GM12878 (cell line): ENCODE data around the gene C1QL4. TPM values are rescaled to one million over a fixed set of nuclear protein-coding genes. Genes with fewer than 3 reads are reported as not detected.

Source experiments
- ATAC-seq: fragments of 200-7000 bp; cut with Tn5 transposase; 3 replicates; pipeline ENCODE4 v1.9.1; 2020; ENCODE audit warnings: mild to moderate bottlenecking, moderate library complexity
- BruUV-seq: library from RNA; stranded (reverse); fragments of 400-500 nt; replicated peaks from 2 replicates; lab custom pipeline; 2021; lab: Mats Ljungman, UMichigan
- CTCF ChIA-PET: fragments of 300-600 bp; sonication (Branson Sonifier 250); formaldehyde crosslinking; extraction: SDS; loops from one replicate; lab custom pipeline; 2021; ENCODE audit warnings: inconsistent platforms; lab: Yijun Ruan, JAX
- POLR2A ChIA-PET: fragments of 350-600 bp; formaldehyde crosslinking; extraction: SDS; loops from one replicate; lab custom pipeline; 2021; ENCODE audit warnings: inconsistent platforms; lab: Charles Lee
- RAD21 ChIA-PET: fragments of 300-600 bp; sonication (Branson Sonifier 250); formaldehyde crosslinking; loops from one replicate; lab custom pipeline; 2023; ENCODE audit warnings: antibody characterized with exemption; ENCODE audit not compliant: unreplicated experiment; lab: Charles Lee
- SMC1A ChIA-PET: fragments of 300-600 bp; sonication (Branson Sonifier 250); formaldehyde crosslinking; loops from one replicate; lab custom pipeline; 2023; ENCODE audit not compliant: unreplicated experiment, uncharacterized antibody; lab: Charles Lee
- DNase-seq: peaks from one replicate; pipeline ENCODE4 v3.0.0-alpha.2; 2011; ENCODE audit warnings: low read depth, low spot score
- FAIRE-seq: peaks from 3 replicates; lab custom pipeline; 2011; peaks lifted over from hg19 to GRCh38; lab: Jason Lieb, UNC
- H2AFZ ChIP-seq: 2 replicates; pipeline ENCODE4 v1.6.0; 2011; ENCODE audit warnings: low read depth, low read length, control low read depth; ENCODE audit not compliant: control insufficient read depth
- H3K27ac ChIP-seq: 2 replicates; pipeline ENCODE4 v1.5.1; 2011; ENCODE audit warnings: control low read depth; ENCODE audit not compliant: control insufficient read depth, insufficient read depth
- H3K27me3 ChIP-seq, 2 experiments: replicated peaks in 1 of 2; 2 replicates each; pipeline versions ENCODE4 v1.6.0 to v1.6.1; 2011; ENCODE audit warnings: low read length in 1 of 2; ENCODE audit not compliant: control insufficient read depth in 2 of 2, insufficient read depth in 2 of 2
- H3K36me3 ChIP-seq, 2 experiments: 2 replicates each; pipeline ENCODE4 v1.5.1; 2011; ENCODE audit warnings: low read length in 1 of 2; ENCODE audit not compliant: control insufficient read depth in 2 of 2, insufficient read depth in 2 of 2
- H3K4me1 ChIP-seq: 2 replicates; pipeline ENCODE4 v1.6.1; 2011; ENCODE audit warnings: mild to moderate bottlenecking, low read length, moderate library complexity, mixed read lengths; ENCODE audit not compliant: control insufficient read depth, insufficient read depth
- H3K4me2 ChIP-seq: 2 replicates; pipeline ENCODE4 v1.6.0; 2011; ENCODE audit warnings: control low read depth; ENCODE audit not compliant: control insufficient read depth, insufficient read depth
- H3K4me3 ChIP-seq: fragments of 200-600 bp; sonication (generic); 2 replicates; pipeline ENCODE4 v1.5.1; 2016
- H3K79me2 ChIP-seq: 2 replicates; pipeline ENCODE4 v1.6.0; 2011; ENCODE audit warnings: low read length; ENCODE audit not compliant: control insufficient read depth, insufficient read depth
- H3K9ac ChIP-seq: 2 replicates; pipeline ENCODE4 v1.8.0; 2011; ENCODE audit warnings: low read length, control low read depth, mixed read lengths; ENCODE audit not compliant: control insufficient read depth, insufficient read depth
- H3K9me3 ChIP-seq: replicated peaks from 3 replicates; pipeline ENCODE4 v1.5.1; 2011; ENCODE audit warnings: mild to moderate bottlenecking, low read length; ENCODE audit not compliant: control insufficient read depth, insufficient read depth
- H4K20me1 ChIP-seq: 2 replicates; pipeline ENCODE4 v1.6.0; 2011; ENCODE audit not compliant: control insufficient read depth, insufficient read depth
- CBX3 ChIP-seq: fragments of 200-600 bp; sonication (generic); IDR thresholded peaks from 2 replicates; pipeline ENCODE4 v1.6.1; 2016; ENCODE audit warnings: low read depth, borderline replicate concordance
- CHD2 ChIP-seq: IDR thresholded peaks from 2 replicates; pipeline ENCODE4 v1.6.1; 2011; ENCODE audit warnings: low read depth, low read length, improper control_type of control experiment, borderline replicate concordance
- IKZF2 ChIP-seq, 2 experiments: fragments of 450-650 bp; IDR thresholded peaks; 2 replicates each; pipeline ENCODE4 v1.6.1; 2017; ENCODE audit warnings: mild to moderate bottlenecking in 2 of 2, moderate library complexity in 2 of 2
- LARP7 ChIP-seq: fragments of 450-650 bp; IDR thresholded peaks from 2 replicates; pipeline ENCODE4 v1.6.1; 2017; ENCODE audit warnings: mild to moderate bottlenecking
- MYB ChIP-seq: fragments of 150-350 bp; IDR thresholded peaks from 2 replicates; pipeline ENCODE4 v1.6.1; 2014; ENCODE audit warnings: mild to moderate bottlenecking, low read depth, low read length, borderline replicate concordance
- NBN ChIP-seq: fragments of 450-650 bp; IDR thresholded peaks from 2 replicates; pipeline ENCODE4 v1.6.1; 2016
- RAD21 ChIP-seq: IDR thresholded peaks from 2 replicates; pipeline ENCODE4 v1.6.1; 2011; ENCODE audit warnings: mild to moderate bottlenecking, low read depth, low read length, moderate library complexity; ENCODE audit not compliant: insufficient read depth
- ZNF384 ChIP-seq: IDR thresholded peaks from 2 replicates; pipeline ENCODE4 v1.6.1; 2012; ENCODE audit warnings: low read depth, mild to moderate bottlenecking, low read length, improper control_type of control experiment, borderline replicate concordance
- WGBS: methylation state at CpG from one replicate; pipeline ENCODE4 v1.1.6; 2016; ENCODE audit warnings: low lambda C conversion rate; ENCODE audit not compliant: insufficient replicate concordance, insufficient coverage; ENCODE audit errors: missing lambda C conversion rate; 5-methylcytosine and 5-hydroxymethylcytosine counted together
- in situ Hi-C: fragments of 300-500 bp; cut with MboI; formaldehyde crosslinking; loops from 9 replicates; pipeline ENCODE4 v1.14.3; 2018; ENCODE audit warnings: mixed read lengths
- intact Hi-C: fragments of 100-400 bp; cut with micrococcal nuclease; formaldehyde crosslinking; loops from one replicate; pipeline ENCODE4 v1.14.2; 2022; ENCODE audit not compliant: unreplicated experiment
- polyA plus RNA-seq, 11 experiments: library from polyadenylated mRNA; depleted of rRNA in 4 of 11; unstranded in 6 of 11; stranded (reverse) in 5 of 11; fragments of >200 nt; fragmentation: Nextera tagmentation in 4 of 11; fragmentation: Illumina TruSeq in 1 of 11; extraction: Ambion mirVana in 4 of 11; extraction: Trizol in 1 of 11; gene quantifications; 1 replicate in 1 of 11; 2 replicates in 10 of 11; pipeline versions ENCODE4 v1.2.1 to v1.2.3, GENCODE V29; 2011 to 2016; ENCODE audit warnings: inconsistent platforms in 2 of 11, missing spikeins in 2 of 11, low read depth in 1 of 11
- total RNA-seq, 4 experiments: library from RNA; depleted of rRNA in 3 of 4; stranded (reverse); fragments of >200 nt in 3 of 4; fragmentation: Illumina TruSeq in 1 of 4; extraction: Trizol in 1 of 4; gene quantifications; 2 replicates each; pipeline versions ENCODE4 v1.2.1 to v1.2.3, GENCODE V29; 2013 to 2021
- TF ChIP-seq, protein P1 (sequence below): IDR thresholded peaks from 2 replicates; pipeline ENCODE4 v1.6.1; 2011; ENCODE audit warnings: borderline replicate concordance, low read depth, mild to moderate bottlenecking, moderate library complexity, low read length; ENCODE audit not compliant: insufficient read depth, poor library complexity, severe bottlenecking
- TF ChIP-seq, protein P2 (sequence below): fragments of 450-650 bp; IDR thresholded peaks from 2 replicates; pipeline ENCODE4 v1.6.1; 2017; ENCODE audit warnings: mild to moderate bottlenecking, low read depth, inconsistent platforms; ENCODE audit not compliant: poor library complexity, severe bottlenecking

C1QL4 gene
- total and polyA plus RNA-seq, 10 of the 15 experiments (the other 5 are each of a cell fraction or from before 2014, with no cell fraction given), result 0.05 TPM; not detected in 9

DNA sequence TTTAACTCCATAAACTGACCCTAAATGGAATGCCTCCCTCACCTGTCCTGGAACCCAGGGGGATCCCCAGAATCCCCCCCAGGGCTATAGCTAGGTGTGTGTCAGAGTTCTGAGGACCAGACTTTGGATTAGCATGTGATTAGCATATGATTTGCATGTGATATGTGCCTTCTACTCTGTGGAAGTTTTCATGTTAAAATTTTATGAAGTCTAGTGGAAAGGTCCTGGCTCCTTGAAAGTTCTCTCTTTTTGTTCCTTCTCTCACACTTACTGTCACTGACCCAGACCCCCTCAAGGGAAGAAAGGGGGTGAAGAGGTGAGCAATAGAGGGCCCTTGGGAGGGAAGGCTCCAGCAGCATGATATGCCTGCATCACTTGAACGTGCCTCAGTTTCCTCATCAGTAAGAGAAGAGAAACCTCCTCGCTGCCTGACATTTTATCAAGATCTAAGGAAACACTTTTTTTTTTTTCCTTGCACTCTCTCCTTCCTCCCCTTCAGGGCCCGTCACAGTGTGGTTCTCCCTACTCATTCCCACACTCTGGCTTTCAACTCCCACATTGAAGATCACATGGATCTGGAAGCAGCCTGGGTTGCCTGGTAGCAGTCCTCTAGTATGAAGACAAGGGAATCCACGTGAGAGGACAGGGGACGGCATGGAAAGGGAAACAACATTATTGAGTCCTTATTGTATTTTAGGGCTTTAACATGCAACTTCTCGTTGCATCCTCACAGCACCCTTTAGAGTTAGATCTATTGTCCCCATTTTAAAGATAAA is 3.3 kb upstream of the C1QL4 start:
- TF ChIP-seq CHD2 (no peak), NBN (no peak), IKZF2 (IDR thresholded peaks at IDR 0.05) (no peak), LARP7 (no peak), CBX3 (no peak), RAD21 (no peak), MYB (no peak), ZNF384 (no peak)
- TF ChIP-seq, protein P1, sequence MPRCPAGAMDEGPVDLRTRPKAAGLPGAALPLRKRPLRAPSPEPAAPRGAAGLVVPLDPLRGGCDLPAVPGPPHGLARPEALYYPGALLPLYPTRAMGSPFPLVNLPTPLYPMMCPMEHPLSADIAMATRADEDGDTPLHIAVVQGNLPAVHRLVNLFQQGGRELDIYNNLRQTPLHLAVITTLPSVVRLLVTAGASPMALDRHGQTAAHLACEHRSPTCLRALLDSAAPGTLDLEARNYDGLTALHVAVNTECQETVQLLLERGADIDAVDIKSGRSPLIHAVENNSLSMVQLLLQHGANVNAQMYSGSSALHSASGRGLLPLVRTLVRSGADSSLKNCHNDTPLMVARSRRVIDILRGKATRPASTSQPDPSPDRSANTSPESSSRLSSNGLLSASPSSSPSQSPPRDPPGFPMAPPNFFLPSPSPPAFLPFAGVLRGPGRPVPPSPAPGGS, result no peak
- TF ChIP-seq, protein P2, sequence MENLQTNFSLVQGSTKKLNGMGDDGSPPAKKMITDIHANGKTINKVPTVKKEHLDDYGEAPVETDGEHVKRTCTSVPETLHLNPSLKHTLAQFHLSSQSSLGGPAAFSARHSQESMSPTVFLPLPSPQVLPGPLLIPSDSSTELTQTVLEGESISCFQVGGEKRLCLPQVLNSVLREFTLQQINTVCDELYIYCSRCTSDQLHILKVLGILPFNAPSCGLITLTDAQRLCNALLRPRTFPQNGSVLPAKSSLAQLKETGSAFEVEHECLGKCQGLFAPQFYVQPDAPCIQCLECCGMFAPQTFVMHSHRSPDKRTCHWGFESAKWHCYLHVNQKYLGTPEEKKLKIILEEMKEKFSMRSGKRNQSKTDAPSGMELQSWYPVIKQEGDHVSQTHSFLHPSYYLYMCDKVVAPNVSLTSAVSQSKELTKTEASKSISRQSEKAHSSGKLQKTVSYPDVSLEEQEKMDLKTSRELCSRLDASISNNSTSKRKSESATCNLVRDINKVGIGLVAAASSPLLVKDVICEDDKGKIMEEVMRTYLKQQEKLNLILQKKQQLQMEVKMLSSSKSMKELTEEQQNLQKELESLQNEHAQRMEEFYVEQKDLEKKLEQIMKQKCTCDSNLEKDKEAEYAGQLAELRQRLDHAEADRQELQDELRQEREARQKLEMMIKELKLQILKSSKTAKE, result no peak
- Histone ChIP-seq H3K27ac (no peak overlapping the region), H3K27me3 (peaks cover 20 to 29% of the 10 kb centered on the region in 2 experiments), H3K4me3 (no peak overlapping the region), H3K36me3 (no peaks in the 10 kb centered on the region), H3K4me1 (peaks cover 17% of the 10 kb centered on the region), H4K20me1 (no peaks in the 10 kb centered on the region; the same call in 1 of the 2 replicates), H2AFZ (no peak overlapping the region), H3K4me2 (no peak overlapping the region), H3K9ac (no peak overlapping the region), H3K79me2 (no peaks in the 10 kb centered on the region), H3K9me3 (no peaks in the 10 kb centered on the region; the same call in 2 of the 3 replicates)
- DNase-seq (no peak), ATAC-seq (no peak), FAIRE-seq (no peak)
- no TSS peak for BruUV-seq
- CTCF ChIA-PET, result interaction anchor here (1.3 to 4.0 kb wide), 8 partner anchors 8 to 196 kb away, joined by 3 to 139 read pairs (median 25); partner anchors contain the start of genes PRPH, SPATS2 and TROAP
- SMC1A ChIA-PET, result interaction anchor here (1.2 to 3.2 kb wide), 4 partner anchors 8 to 240 kb away, joined by 3 to 22 read pairs (median 13); no protein-coding TSS in a partner anchor
- POLR2A ChIA-PET, result no interaction called here
- WGBS, result 9% methylated on average over 6 of the region's 6 CpGs
- intact Hi-C loops (no loop called here), in situ Hi-C loops (no loop called here)
- RAD21 ChIA-PET, result interaction anchor here (2.7 kb wide), 1 partner anchor 8 kb away, joined by 24 read pairs; no protein-coding TSS in a partner anchor
